Adrenal gland (tissue), 12 donors: Measurements from ENCODE around the gene ZNF451. TPM values are rescaled to one million over a fixed set of nuclear protein-coding genes. Genes with fewer than 3 reads are reported as not detected.

Source experiments
- DNase-seq, 7 donors: peaks; one replicate each; pipeline ENCODE4 v3.0.0-alpha.2; 2019 to 2020
- H3K27ac ChIP-seq, 5 donors: fragments of 200-600 bp; sonication (generic) in 4 of 5; 1 replicate in 3 of 5; 2 replicates in 2 of 5; pipeline versions ENCODE4 v1.5.1 to v1.8.0; 2016 to 2020; ENCODE audit warnings: mild to moderate bottlenecking in 1 of 5
- H3K27me3 ChIP-seq: fragments of 200-600 bp; 2 replicates; pipeline ENCODE4 v1.8.0; 2021
- H3K36me3 ChIP-seq, 2 donors: fragments of 200-600 bp; replicated peaks in 1 of 2; 1 replicate in 1 of 2; 2 replicates in 1 of 2; pipeline versions ENCODE4 v1.5.1 to v1.8.0; 2018 to 2022
- H3K4me1 ChIP-seq, 2 donors: fragments of 200-600 bp; replicated peaks in 1 of 2; 1 replicate in 1 of 2; 2 replicates in 1 of 2; pipeline versions ENCODE4 v1.5.1 to v1.8.0; 2018 to 2021
- H3K4me3 ChIP-seq, 4 donors: fragments of 200-600 bp; sonication (generic) in 3 of 4; one replicate each; pipeline ENCODE4 v1.5.1; 2016 to 2018
- H3K9me3 ChIP-seq, 3 donors: fragments of 200-600 bp; sonication (generic) in 1 of 3; replicated peaks in 1 of 3; 1 replicate in 2 of 3; 2 replicates in 1 of 3; pipeline versions ENCODE4 v1.5.1 to v1.8.0; 2016 to 2021
- CTCF ChIP-seq, 6 experiments: fragments of 450-650 bp in 4 of 6; fragments of 200-600 bp in 2 of 6; sonication (generic) in 1 of 6; IDR thresholded peaks; 1 replicate in 5 of 6; 2 replicates in 1 of 6; pipeline versions ENCODE4 v1.5.1 to v1.8.0; 2016 to 2021; ENCODE audit warnings: antibody characterized with exemption in 6 of 6, mild to moderate bottlenecking in 2 of 6, moderate library complexity in 1 of 6
- POLR2A ChIP-seq, 2 donors: fragments of 450-650 bp; IDR thresholded peaks; one replicate each; pipeline ENCODE4 v1.6.1; 2017; ENCODE audit warnings: antibody characterized with exemption in 2 of 2, mild to moderate bottlenecking in 2 of 2, moderate library complexity in 1 of 2
- WGBS, 4 donors: extraction: QIAGEN DNeasy Blood & Tissue Kit in 2 of 4; methylation state at CpG; one replicate each; pipeline versions ENCODE4 v1.1.5 to v1.1.7; 2013 to 2017; 5-methylcytosine and 5-hydroxymethylcytosine counted together
- intact Hi-C, 2 donors: fragments of 100-400 bp; cut with DNase I; formaldehyde crosslinking; loops; one replicate each; pipeline versions ENCODE4 v1.14.1 to v1.15.0; 2022 to 2023
- polyA plus RNA-seq, 3 donors: library from polyadenylated mRNA; stranded (reverse); fragments of 200-250 nt in 2 of 3; fragments of 350-450 nt in 1 of 3; fragmentation: Illumina TruSeq in 1 of 3; extraction: RNeasy Lipid Tissue Mini Kit (QIAGEN cat#74804) in 1 of 3; gene quantifications; one replicate each; pipeline ENCODE4 v1.2.3, GENCODE V29; 2013 to 2014
- total RNA-seq, 9 donors: library from RNA; depleted of rRNA in 4 of 9; stranded (reverse); fragments of >200 nt in 4 of 9; fragments of 120-200 nt in 1 of 9; fragmentation: NEBNext Ultra II Directional in 1 of 9; extraction: Animal tissue kit (Norgen Biotek cat#: 25700) in 1 of 9; gene quantifications; one replicate each; pipeline versions ENCODE4 v1.1.0 to v1.2.4, GENCODE V29; 2013 to 2023
- donor health status: healthy with polysubstance abuse.
- donor health status: Bipolar disorder and iron deficiency.
- donor health status: DM: yes; HTN: yes; CAD: no.
- donor health status: DM: no; HTN: no; CAD: no.
- donor health status: DM: no; HTN: no; CAD: no.
- donor health status: DM: yes; HTN: yes; CAD: no.

ZNF451 gene
- total and polyA plus RNA-seq, 12 donors: 19.5 to 111 (median 53.4) TPM

- Histone ChIP-seq H3K27me3 (no peaks in the 10 kb centered on the region), H3K9me3 (peaks cover 0 to 5% (median 0%) of the 10 kb centered on the region in 3 donors), H3K36me3 (no peaks in the 10 kb centered on the region), H3K4me1 (peaks cover 0 to 21% of the 10 kb centered on the region in 2 donors), H3K4me3 (no peak overlapping the region), H3K27ac (no peak overlapping the region)
- WGBS, 4 donors: 34 to 53% (median 45%) methylated on average over 1 of the region's 1 CpG
- no peak for TF ChIP-seq CTCF (IDR thresholded peaks at IDR 0.05)
- no peak for TF ChIP-seq POLR2A (IDR thresholded peaks at IDR 0.05)
- intact Hi-C loops: no loop called here
- DNase-seq: no peak
Measured at GRCh38 chr6:57116776-57117175, 26.8 kb downstream of the ZNF451 start.

GRCh38 chr6:57117796-57118195, 27.8 kb downstream of the ZNF451 start:
- Histone ChIP-seq H3K4me1 (peaks cover 0 to 21% of the 10 kb centered on the region in 2 donors), H3K4me3 (no peak overlapping the region), H3K27me3 (no peaks in the 10 kb centered on the region), H3K9me3 (peaks cover 0 to 5% (median 0%) of the 10 kb centered on the region in 3 donors), H3K27ac (no peak overlapping the region), H3K36me3 (no peaks in the 10 kb centered on the region)
- intact Hi-C loops: no loop called here
- no peak for TF ChIP-seq POLR2A (IDR thresholded peaks at IDR 0.05)
- no peak for TF ChIP-seq CTCF (IDR thresholded peaks at IDR 0.05)
- no peak for DNase-seq
- WGBS, 4 donors: 53 to 81% (median 66%) methylated on average over 2 of the region's 2 CpGs

- intact Hi-C loops: no loop called here
- Histone ChIP-seq H3K4me3 (no peak overlapping the region), H3K36me3 (no peaks in the 10 kb centered on the region), H3K9me3 (no peaks in the 10 kb centered on the region), H3K4me1 (peaks cover 0 to 7% of the 10 kb centered on the region in 2 donors), H3K27ac (no peak overlapping the region), H3K27me3 (no peaks in the 10 kb centered on the region)
- WGBS, 4 donors: 97 to 100% (median 98%) methylated on average over 1 of the region's 1 CpG
- TF ChIP-seq CTCF (IDR thresholded peaks at IDR 0.05) (no peak), POLR2A (IDR thresholded peaks at IDR 0.05) (no peak)
- no peak for DNase-seq
Measured at GRCh38 chr6:57123111-57123510, 33.1 kb downstream of the ZNF451 start.

- H3K4me1 ChIP-seq: peaks cover 0 to 4% of the 10 kb centered on the region in 2 donors
- intact Hi-C loops: no loop called here
- no peaks in the 10 kb centered on the region for H3K27me3 ChIP-seq
- H3K9me3 ChIP-seq: no peaks in the 10 kb centered on the region
- DNase-seq: no peak
- no peak overlapping the region for H3K4me3 ChIP-seq
- H3K27ac ChIP-seq: no peak overlapping the region
- TF ChIP-seq CTCF (IDR thresholded peaks at IDR 0.05) (no peak), POLR2A (IDR thresholded peaks at IDR 0.05) (no peak)
- no peaks in the 10 kb centered on the region for H3K36me3 ChIP-seq
Measured at GRCh38 chr6:57127763-57128162, 37.8 kb downstream of the ZNF451 start.
